DOHH2 (cell line): Measurements from ENCODE around the gene ZMIZ1.

Experiments
- H3F3A ChIP-seq: fragments of 200-600 bp; sonication (generic), shearing (Covaris generic); 2 replicates; pipeline ENCODE4 v1.6.0; 2016; ENCODE audit warnings: antibody characterized with exemption, mild to moderate bottlenecking; ENCODE audit not compliant: control insufficient read depth, insufficient read depth
- H3K27ac ChIP-seq: fragments of 200-600 bp; sonication (generic); 2 replicates; pipeline ENCODE4 v1.5.1; 2014; ENCODE audit warnings: low read depth, mild to moderate bottlenecking, low read length, moderate library complexity
- H3K27me3 ChIP-seq: fragments of 200-600 bp; sonication (generic); 2 replicates; pipeline ENCODE4 v1.6.1; 2014; ENCODE audit warnings: mild to moderate bottlenecking, low read length, mixed read lengths; ENCODE audit not compliant: control insufficient read depth
- H3K36me3 ChIP-seq: fragments of 200-600 bp; sonication (generic); 2 replicates; pipeline ENCODE4 v1.6.1; 2014; ENCODE audit warnings: mild to moderate bottlenecking, low read length, moderate library complexity, mixed read lengths; ENCODE audit not compliant: control insufficient read depth
- H3K4me1 ChIP-seq: fragments of 200-600 bp; sonication (generic); 2 replicates; pipeline ENCODE4 v1.6.1; 2014; ENCODE audit warnings: mild to moderate bottlenecking, low read length, mixed read lengths; ENCODE audit not compliant: control insufficient read depth
- H3K4me2 ChIP-seq: fragments of 200-600 bp; sonication (generic); 2 replicates; pipeline ENCODE4 v1.6.0; 2014; ENCODE audit warnings: mild to moderate bottlenecking, low read length, moderate library complexity
- H3K4me3 ChIP-seq: fragments of 200-600 bp; sonication (generic); 2 replicates; pipeline ENCODE4 v1.5.1; 2014; ENCODE audit warnings: mild to moderate bottlenecking, low read length, mixed read lengths
- H3K79me2 ChIP-seq: fragments of 200-600 bp; sonication (generic); 2 replicates; pipeline ENCODE4 v1.6.1; 2014; ENCODE audit warnings: mild to moderate bottlenecking, low read length, mixed read lengths; ENCODE audit not compliant: control insufficient read depth
- H3K9me2 ChIP-seq: fragments of 200-600 bp; sonication (generic); replicated peaks from 2 replicates; pipeline ENCODE4 v1.6.1; 2014; ENCODE audit warnings: mild to moderate bottlenecking, low read length, mixed read lengths; ENCODE audit not compliant: control insufficient read depth
- H3K9me3 ChIP-seq: fragments of 200-600 bp; sonication (generic); 2 replicates; pipeline ENCODE4 v1.6.1; 2014; ENCODE audit warnings: antibody characterized with exemption, low read length, mixed read lengths; ENCODE audit not compliant: control insufficient read depth, insufficient read depth
- H4K20me1 ChIP-seq: fragments of 200-600 bp; sonication (generic); 2 replicates; pipeline ENCODE4 v1.6.0; 2014; ENCODE audit warnings: low read depth, mild to moderate bottlenecking, antibody characterized with exemption, low read length, moderate library complexity; ENCODE audit not compliant: control insufficient read depth, insufficient read depth
- EZH2phosphoT487 ChIP-seq: fragments of 200-600 bp; sonication (generic); IDR thresholded peaks from 2 replicates; pipeline ENCODE4 v1.6.1; 2017; ENCODE audit warnings: borderline replicate concordance, mild to moderate bottlenecking, antibody characterized with exemption, low read length, moderate library complexity, mixed read lengths
- TF ChIP-seq, protein P1 (sequence below): fragments of 200-600 bp; sonication (generic); IDR thresholded peaks from one replicate; pipeline ENCODE4 v1.5.1; 2014; ENCODE audit warnings: antibody characterized with exemption, mild to moderate bottlenecking, low read depth, low read length; ENCODE audit not compliant: poor library complexity, severe bottlenecking

ZMIZ1 gene

DNA sequence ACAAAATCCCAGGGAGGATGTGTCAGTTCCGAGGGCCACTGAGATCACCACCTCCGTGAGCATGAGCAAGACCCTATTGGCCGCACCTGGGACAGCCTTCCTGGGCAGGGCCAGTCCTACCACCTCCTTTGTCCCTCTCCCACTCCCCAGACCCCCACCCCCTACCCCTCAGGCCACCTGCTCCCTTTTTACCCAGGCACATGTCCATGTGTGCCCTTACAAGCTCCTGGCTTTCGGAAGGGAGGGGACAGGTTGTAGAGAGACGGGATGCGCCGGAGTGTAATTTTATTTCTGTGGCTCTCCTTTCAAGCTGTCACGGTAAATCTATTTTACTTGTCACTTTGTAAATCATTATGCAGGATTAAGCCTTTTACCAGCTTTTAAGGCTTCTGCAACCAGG, 20.9 kb downstream of the ZMIZ1 start:
- Histone ChIP-seq H3K27me3 (peaks cover 27% of the 10 kb centered on the region), H3K9me2 (no peaks in the 10 kb centered on the region), H4K20me1 (peaks cover 14% of the 10 kb centered on the region), H3K36me3 (no peaks in the 10 kb centered on the region), H3F3A (peaks cover 7% of the 10 kb centered on the region; the same call in 1 of the 2 replicates), H3K4me2 (no peak overlapping the region), H3K27ac (no peak overlapping the region), H3K9me3 (no peaks in the 10 kb centered on the region), H3K4me1 (peaks cover 66% of the 10 kb centered on the region), H3K79me2 (no peaks in the 10 kb centered on the region), H3K4me3 (no peak overlapping the region)
- no peak for TF ChIP-seq EZH2phosphoT487

DNA sequence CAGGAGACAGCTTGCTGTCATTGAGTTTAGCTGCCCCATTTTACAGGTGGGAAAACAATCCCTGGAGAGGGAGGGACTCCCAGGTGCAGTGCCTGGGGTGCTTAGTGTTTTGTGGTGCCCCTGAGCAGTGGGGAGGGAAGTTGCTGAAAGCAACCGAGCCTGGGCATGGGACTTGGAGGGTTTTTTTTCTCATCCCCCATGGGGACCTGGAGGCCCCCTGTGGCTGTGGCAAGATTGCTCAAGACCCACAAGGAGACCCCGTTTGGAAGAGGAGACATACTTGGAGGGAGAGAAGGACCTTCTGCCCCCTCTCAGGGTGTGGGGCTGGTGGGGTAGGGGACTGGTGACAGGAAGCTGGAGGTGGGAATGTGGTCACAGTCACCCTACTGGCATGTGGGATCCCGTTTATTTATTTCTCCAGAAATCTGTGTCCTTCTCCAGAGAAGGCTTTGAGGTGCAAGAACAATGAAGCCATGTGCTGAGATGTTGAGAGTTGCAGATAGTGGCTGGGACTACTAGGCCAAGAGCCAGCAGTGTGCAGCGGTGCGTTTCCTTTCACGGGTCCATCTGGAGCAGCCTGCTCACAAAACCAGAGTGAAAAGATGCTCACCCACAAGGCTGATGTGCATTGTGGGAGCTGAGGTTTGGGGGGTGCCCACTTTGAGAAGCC, 21.5 kb downstream of the ZMIZ1 start:
- Histone ChIP-seq H3K9me3 (no peaks in the 10 kb centered on the region), H3K9me2 (no peaks in the 10 kb centered on the region), H3K27me3 (peaks cover 27% of the 10 kb centered on the region), H3K27ac (no peak overlapping the region), H3K4me2 (peak overlapping the region; percentile 49), H3K79me2 (no peaks in the 10 kb centered on the region), H3K4me1 (peaks cover 65% of the 10 kb centered on the region), H3K36me3 (no peaks in the 10 kb centered on the region), H3F3A (peaks cover 7% of the 10 kb centered on the region; the same call in 1 of the 2 replicates), H3K4me3 (peak overlapping the region; percentile 17; the same call in 1 of the 2 replicates), H4K20me1 (peaks cover 19% of the 10 kb centered on the region)
- TF ChIP-seq, protein P1, sequence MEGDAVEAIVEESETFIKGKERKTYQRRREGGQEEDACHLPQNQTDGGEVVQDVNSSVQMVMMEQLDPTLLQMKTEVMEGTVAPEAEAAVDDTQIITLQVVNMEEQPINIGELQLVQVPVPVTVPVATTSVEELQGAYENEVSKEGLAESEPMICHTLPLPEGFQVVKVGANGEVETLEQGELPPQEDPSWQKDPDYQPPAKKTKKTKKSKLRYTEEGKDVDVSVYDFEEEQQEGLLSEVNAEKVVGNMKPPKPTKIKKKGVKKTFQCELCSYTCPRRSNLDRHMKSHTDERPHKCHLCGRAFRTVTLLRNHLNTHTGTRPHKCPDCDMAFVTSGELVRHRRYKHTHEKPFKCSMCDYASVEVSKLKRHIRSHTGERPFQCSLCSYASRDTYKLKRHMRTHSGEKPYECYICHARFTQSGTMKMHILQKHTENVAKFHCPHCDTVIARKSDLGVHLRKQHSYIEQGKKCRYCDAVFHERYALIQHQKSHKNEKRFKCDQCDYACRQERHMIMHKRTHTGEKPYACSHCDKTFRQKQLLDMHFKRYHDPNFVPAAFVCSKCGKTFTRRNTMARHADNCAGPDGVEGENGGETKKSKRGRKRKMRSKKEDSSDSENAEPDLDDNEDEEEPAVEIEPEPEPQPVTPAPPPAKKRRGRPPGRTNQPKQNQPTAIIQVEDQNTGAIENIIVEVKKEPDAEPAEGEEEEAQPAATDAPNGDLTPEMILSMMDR = no peak
- TF ChIP-seq EZH2phosphoT487 = no peak

DNA sequence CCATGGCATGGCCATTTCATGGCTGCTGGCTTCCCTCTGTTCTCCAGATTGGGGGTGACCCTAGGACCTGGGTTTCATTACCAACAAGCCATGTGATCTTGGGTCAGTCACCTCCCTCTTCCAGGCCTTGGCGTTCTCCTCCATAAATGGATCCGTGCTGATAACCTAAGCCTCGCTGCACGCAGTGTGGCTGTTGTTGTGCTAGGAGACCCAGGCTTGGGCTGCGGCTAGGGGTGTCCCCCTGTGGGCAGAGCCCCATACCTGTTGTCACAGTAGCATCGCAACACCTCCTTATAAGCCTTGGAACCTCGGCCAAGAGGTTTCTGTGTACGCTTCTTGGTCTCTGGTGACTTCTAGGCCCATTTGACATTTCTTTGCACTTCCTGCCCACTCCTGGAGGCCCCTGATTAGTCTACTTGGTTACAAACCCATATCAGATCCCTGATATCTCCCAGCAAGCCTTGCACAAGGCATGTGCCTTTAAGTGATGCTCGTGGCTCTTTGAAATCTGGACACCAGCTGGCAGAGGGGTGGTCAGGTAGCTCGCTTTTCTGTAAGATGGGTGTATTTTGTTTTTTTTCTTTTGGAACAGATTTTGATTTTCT, 23.6 kb downstream of the ZMIZ1 start:
- Histone ChIP-seq H4K20me1 (peaks cover 23% of the 10 kb centered on the region), H3K79me2 (no peaks in the 10 kb centered on the region)

More for the DNA sequence above, 23.6 kb downstream of the ZMIZ1 start:
- no peak overlapping the region for H3K4me3 ChIP-seq
- H3K27ac ChIP-seq = no peak overlapping the region
- no peaks in the 10 kb centered on the region for H3K36me3 ChIP-seq
- no peaks in the 10 kb centered on the region for H3K9me2 ChIP-seq
- no peak for TF ChIP-seq EZH2phosphoT487
- TF ChIP-seq, protein P1 = no peak
- peaks cover 24% of the 10 kb centered on the region for H3K27me3 ChIP-seq
- H3K4me2 ChIP-seq = no peak overlapping the region
- H3F3A ChIP-seq = peaks cover 7% of the 10 kb centered on the region; the same call in 1 of the 2 replicates
- peaks cover 55% of the 10 kb centered on the region for H3K4me1 ChIP-seq
- H3K9me3 ChIP-seq = no peaks in the 10 kb centered on the region
